Suprapubic skin (tissue), 4 donors: Measurements from ENCODE around the gene CDC42EP1.

ENCODE experiments used
- POLR2A ChIP-seq, 2 donors: fragments of 450-650 bp; IDR thresholded peaks; one replicate each; pipeline ENCODE4 v1.6.1; 2017; ENCODE audit warnings: antibody characterized with exemption in 2 of 2, mild to moderate bottlenecking in 2 of 2, moderate library complexity in 2 of 2
- POLR2AphosphoS5 ChIP-seq, 3 donors: sonication (generic); formaldehyde crosslinking; IDR thresholded peaks; one replicate each; pipeline ENCODE4 v1.6.1; 2017; ENCODE audit warnings: antibody characterized with exemption in 3 of 3
- TF ChIP-seq, protein P1 (sequence below), 2 donors: fragments of 200-600 bp in 1 of 2; fragments of 450-650 bp in 1 of 2; sonication (generic) in 1 of 2; IDR thresholded peaks; one replicate each; pipeline ENCODE4 v1.5.1; 2016 to 2019; ENCODE audit warnings: antibody characterized with exemption in 2 of 2, mild to moderate bottlenecking in 1 of 2, moderate library complexity in 1 of 2

DNA sequence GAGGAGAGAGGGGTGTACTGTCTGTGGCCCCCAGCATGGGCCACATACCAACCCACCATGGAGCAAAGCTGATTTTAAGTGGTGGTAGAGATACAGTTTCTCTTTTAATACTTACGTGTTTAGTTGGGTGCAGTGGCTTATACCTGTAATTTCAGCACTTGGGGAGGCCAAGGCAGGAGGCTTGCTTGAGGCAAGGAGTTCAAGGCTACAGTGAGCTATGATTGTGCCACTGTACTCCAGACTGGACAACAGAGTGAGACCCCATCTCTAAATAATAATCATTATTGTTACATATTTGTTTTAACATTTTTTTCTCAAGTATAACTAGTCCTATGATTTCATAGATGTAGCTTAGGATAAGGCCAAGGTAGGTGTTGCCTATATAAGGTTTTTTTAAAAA is 57.2 kb downstream of the CDC42EP1 start:
- no peak for TF ChIP-seq POLR2AphosphoS5 (IDR thresholded peaks at IDR 0.05)
- TF ChIP-seq, protein P1, sequence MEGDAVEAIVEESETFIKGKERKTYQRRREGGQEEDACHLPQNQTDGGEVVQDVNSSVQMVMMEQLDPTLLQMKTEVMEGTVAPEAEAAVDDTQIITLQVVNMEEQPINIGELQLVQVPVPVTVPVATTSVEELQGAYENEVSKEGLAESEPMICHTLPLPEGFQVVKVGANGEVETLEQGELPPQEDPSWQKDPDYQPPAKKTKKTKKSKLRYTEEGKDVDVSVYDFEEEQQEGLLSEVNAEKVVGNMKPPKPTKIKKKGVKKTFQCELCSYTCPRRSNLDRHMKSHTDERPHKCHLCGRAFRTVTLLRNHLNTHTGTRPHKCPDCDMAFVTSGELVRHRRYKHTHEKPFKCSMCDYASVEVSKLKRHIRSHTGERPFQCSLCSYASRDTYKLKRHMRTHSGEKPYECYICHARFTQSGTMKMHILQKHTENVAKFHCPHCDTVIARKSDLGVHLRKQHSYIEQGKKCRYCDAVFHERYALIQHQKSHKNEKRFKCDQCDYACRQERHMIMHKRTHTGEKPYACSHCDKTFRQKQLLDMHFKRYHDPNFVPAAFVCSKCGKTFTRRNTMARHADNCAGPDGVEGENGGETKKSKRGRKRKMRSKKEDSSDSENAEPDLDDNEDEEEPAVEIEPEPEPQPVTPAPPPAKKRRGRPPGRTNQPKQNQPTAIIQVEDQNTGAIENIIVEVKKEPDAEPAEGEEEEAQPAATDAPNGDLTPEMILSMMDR (IDR thresholded peaks at IDR 0.05): no peak
- TF ChIP-seq POLR2A (IDR thresholded peaks at IDR 0.05): no peak
